DOHH2 (cell line): ENCODE measurements around the gene HIVEP3.

ENCODE experiments used
- EZH2phosphoT487 ChIP-seq: fragments of 200-600 bp; sonication (generic); IDR thresholded peaks from 2 replicates; pipeline ENCODE4 v1.6.1; 2017; ENCODE audit warnings: borderline replicate concordance, mild to moderate bottlenecking, antibody characterized with exemption, low read length, moderate library complexity, mixed read lengths
- TF ChIP-seq, protein P1 (sequence below): fragments of 200-600 bp; sonication (generic); IDR thresholded peaks from one replicate; pipeline ENCODE4 v1.5.1; 2014; ENCODE audit warnings: antibody characterized with exemption, mild to moderate bottlenecking, low read depth, low read length; ENCODE audit not compliant: poor library complexity, severe bottlenecking

DNA sequence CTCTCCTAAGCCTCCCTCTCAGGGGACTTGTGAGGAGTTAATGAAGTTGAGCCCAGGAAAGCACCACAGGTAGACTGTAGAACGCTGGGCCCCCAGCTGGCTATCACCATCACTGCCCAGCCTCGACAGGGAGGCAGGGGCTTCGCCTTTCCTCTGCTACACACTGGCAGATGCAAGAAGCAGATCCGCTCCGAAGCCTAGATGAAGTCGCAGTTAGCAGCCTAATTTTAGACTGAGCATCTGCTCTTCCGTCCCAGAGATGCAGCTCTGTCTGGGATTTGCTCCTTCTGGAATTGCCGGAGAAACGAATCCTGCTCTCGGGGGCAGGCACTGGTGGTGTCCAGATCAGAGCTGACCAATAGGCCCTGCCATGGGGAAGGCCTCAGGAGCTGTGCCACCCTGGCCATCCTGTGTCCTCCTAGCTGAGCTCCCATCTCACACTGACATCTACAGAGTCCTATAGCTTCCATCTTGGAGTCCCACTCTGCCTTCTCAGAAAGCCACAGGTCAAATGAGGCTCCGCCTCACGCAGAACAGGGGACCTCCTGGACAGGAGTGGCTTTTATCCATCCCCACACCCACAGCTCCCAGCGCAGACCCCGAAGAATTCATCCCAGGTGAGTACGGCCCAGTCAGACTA is 247.5 kb downstream of the HIVEP3 start:
- TF ChIP-seq, protein P1, sequence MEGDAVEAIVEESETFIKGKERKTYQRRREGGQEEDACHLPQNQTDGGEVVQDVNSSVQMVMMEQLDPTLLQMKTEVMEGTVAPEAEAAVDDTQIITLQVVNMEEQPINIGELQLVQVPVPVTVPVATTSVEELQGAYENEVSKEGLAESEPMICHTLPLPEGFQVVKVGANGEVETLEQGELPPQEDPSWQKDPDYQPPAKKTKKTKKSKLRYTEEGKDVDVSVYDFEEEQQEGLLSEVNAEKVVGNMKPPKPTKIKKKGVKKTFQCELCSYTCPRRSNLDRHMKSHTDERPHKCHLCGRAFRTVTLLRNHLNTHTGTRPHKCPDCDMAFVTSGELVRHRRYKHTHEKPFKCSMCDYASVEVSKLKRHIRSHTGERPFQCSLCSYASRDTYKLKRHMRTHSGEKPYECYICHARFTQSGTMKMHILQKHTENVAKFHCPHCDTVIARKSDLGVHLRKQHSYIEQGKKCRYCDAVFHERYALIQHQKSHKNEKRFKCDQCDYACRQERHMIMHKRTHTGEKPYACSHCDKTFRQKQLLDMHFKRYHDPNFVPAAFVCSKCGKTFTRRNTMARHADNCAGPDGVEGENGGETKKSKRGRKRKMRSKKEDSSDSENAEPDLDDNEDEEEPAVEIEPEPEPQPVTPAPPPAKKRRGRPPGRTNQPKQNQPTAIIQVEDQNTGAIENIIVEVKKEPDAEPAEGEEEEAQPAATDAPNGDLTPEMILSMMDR: no peak
- no peak for TF ChIP-seq EZH2phosphoT487
